ENCODE results near the gene MREG.

DNA sequence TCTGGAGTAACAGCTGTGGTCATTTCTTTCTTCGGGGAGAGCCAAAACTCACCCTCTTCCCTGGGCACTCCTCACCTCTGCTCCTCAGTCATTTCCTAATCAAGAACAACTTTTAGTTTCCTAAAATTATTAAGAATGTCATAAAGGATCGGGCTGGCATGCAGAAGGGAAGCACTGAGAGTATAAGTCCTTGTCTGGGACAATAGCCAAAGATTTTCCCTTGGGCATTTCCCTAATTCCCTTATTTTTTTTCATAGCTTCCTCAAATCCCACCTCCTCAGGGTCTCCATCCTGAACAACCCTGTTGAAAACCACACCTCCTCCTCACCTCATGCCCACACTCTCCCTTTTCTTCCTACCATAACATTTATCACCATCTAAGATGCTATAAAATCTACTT lies 115.0 kb downstream of the MREG start:
- no peak for TF ChIP-seq IRF3 (IDR thresholded peaks at IDR 0.05)
- no peak for TF ChIP-seq MYC (IDR thresholded peaks at IDR 0.05; ENCODE audit: insufficient read depth, insufficient read length, insufficient replicate concordance, low read length, severe bottlenecking)
- TF ChIP-seq ATF7 (IDR thresholded peaks at IDR 0.05; ENCODE audit: low read depth): no peak
- TF ChIP-seq SMC3 (IDR thresholded peaks at IDR 0.05; ENCODE audit: borderline replicate concordance, low read length): no peak
- TF ChIP-seq TAF1 (IDR thresholded peaks at IDR 0.05; ENCODE audit: borderline replicate concordance, low read depth, low read length): no peak
- TF ChIP-seq POLR2A (IDR thresholded peaks at IDR 0.05; ENCODE audit: low read depth, low read length): no peak
- no peak for TF ChIP-seq YBX1 (IDR thresholded peaks at IDR 0.05)
